GM21367 (cell line): Measurements from ENCODE around the gene COL20A1.

Source experiments
- ATAC-seq: cut with Tn5 transposase; IDR thresholded peaks from one replicate; pipeline ENCODE4 v1.9.1; 2021; ENCODE audit not compliant: unreplicated experiment

Gene COL20A1

GRCh38 chr20:63347081-63347741 lies 54.2 kb downstream of the COL20A1 start:
- ATAC-seq: no peak

- ATAC-seq: no peak
Observed at GRCh38 chr20:63347950-63348827, 55.2 kb downstream of the COL20A1 start.

DNA sequence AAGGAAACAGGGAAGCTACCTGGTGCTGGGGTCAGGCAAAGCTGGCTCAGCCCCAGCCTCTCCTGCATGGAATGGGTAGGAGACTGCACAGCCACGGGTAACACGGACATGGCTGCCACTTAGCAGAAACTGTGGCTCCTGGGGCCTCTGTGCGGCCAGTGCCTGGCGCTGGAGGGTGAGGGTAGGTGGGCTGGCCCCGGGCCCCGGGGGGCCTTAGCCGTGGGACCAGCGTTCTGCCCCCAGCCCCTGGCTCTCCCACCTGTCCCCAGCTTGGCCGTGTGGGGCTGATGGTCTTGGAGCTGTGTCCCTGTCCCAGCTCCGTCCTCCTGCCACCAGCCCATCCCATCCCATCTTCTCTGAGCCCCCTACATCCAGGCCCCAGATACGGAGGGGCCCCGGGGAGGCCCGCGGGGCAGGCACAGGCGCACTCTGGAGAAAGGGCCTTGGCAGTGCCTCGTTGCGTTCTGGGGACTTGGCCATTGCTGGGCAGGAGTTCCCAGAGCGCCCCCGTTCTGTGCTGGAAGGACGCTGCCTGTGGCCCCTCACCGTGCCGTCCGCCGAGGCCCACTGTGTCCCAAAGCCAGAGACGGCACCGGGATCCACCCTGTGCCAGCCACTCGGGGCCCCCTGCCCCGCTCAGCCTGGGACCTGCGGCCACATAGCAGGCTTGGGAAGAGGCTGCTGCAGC lies 56.0 kb downstream of the COL20A1 start:
- ATAC-seq: no peak

DNA sequence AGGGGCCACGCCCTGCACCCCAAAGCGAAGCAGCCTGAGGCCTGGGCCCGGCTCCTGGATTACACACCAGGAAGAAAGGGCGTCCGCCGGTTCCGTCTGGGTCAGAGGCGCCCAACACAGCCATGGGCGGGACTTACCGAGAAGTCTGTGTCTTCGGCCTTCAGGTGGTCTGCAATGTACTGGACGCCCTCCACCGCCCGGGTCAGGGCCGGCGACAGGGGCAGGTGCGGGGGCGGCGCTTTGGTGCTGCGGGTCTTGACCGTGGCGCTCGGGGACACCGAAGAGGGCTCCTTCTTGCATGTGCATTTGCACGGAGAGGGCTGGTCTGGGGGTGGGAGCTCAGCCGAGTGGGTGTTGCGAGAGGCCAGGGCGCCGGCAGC lies 56.5 kb downstream of the COL20A1 start:
- ATAC-seq: no peak

DNA sequence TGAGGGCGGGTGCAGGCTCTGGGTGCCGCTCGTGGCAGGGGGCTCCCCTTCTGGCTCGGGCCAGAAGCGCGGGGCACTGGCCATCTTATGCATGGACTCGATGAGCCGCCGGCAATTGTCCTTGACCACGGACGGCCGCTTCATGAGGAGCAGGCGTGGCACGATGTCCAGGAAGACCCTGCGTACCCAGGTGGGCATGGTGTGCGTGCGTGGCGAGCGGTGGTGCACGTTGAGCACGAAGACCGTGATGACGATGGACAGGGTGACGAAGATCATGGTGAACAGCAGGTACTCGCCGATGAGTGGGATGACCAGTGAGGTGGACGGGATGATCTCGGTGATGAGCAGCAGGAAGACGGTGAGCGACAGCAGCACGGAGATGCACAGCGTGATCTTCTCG lies 57.2 kb downstream of the COL20A1 start:
- no peak for ATAC-seq

DNA sequence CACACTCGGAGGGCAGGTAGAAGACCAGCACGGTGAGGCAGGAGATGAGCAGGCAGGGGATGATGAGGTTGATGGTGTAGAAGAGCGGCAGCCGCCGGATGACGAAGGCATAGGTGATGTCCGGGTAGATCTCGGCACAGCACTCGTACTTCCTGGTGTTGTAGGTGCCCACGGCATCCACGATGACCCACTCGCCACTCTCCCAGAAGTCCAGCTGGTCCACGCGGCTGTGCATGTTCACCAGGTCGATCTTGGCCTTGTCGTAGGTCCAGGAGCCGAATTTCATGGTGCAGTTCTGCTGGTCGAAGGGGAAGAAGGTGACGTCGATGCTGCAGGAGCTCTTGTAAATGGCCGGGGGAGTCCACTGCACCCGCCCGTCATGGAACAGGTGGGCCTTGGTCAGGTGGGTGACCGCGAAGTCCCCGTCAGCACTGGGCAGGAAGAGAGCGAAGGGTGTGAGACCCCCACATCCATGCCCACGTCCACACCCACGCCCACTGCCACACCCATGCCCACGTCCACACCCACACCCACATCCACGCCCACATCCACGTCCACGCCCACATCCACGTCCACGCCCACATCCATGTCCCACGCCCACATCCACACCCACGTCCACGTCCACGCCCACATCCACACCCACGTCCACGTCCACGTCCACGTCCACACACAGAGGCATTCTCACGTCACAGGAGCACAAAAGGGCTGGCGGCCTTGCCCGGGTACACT lies 57.8 kb downstream of the COL20A1 start:
- no peak for ATAC-seq

DNA sequence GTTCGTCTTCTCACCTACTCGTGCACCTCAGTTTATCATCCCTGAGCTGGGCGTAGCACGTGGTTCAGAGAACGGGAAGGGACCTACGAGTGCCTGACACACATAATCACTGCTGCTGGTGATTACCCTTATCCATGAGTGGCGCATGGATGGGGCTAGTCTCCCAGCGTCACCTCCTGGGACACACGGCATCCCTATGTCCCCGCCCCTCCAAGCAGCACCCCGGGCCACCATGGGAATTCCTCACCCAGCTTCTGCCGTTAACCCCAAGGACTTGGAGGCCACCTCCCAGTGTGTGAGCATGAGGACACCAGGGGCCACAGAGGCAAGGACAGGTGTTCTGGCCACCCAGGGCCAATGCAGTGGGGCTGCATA lies 58.3 kb downstream of the COL20A1 start:
- no peak for ATAC-seq

DNA sequence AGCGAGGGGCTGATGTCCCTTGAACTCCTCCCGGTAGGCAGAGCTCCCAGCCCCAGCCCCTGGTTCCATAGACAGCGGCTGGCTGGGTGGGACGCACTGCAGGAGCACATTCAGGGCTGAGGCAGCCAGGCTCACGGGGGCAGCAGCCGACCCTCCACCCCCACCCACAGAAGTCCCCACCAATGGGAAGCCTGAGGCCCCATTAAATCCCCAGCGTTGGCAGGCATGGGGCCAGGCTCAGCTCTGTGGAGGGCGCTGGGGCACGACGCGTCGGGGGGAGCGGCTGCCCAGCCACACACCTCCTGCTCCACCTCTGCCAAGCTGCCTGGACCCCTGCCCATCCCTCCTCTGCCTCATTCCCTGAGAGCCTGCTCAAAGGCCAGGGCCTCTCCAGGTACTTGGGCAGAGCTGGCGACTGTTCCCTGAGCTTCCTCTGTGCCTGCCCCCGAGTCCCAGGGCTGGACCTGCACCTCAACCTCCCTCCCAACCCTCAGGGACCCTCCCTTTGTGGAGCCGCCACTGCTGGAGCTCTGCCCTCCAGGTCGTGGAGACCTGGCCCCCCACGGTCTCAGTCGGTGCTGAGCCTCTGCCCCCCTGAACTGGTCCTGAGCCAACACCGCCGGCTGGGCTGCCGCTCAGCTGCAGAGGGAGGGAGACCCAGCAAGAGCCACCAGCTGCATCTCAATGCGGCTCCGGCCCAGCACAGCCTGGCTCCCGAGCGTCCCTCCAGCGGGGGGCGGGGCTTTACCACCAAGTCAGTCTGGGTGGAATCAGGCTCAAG lies 59.0 kb downstream of the COL20A1 start:
- ATAC-seq: no peak

DNA sequence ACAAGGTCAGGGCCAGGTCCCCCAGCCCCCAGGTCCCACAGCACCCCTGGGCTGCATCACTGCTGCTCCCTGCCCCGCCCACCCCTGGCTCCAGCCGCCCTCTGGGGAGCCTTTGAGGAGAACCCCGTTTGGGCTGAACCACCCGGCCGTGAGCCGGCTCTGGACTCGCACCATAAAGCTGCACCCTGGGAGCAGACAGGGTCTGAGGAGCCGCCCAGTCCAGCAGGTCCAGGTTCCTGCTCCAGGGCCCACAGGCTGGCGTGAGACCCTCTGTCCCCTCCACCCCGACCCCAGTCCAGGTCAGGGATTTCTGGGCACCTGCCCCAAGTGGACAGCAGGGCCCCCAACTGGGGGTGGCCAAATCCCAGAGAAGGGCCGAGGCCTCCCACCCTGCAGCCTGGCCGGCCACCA lies 59.8 kb downstream of the COL20A1 start:
- no peak for ATAC-seq

DNA sequence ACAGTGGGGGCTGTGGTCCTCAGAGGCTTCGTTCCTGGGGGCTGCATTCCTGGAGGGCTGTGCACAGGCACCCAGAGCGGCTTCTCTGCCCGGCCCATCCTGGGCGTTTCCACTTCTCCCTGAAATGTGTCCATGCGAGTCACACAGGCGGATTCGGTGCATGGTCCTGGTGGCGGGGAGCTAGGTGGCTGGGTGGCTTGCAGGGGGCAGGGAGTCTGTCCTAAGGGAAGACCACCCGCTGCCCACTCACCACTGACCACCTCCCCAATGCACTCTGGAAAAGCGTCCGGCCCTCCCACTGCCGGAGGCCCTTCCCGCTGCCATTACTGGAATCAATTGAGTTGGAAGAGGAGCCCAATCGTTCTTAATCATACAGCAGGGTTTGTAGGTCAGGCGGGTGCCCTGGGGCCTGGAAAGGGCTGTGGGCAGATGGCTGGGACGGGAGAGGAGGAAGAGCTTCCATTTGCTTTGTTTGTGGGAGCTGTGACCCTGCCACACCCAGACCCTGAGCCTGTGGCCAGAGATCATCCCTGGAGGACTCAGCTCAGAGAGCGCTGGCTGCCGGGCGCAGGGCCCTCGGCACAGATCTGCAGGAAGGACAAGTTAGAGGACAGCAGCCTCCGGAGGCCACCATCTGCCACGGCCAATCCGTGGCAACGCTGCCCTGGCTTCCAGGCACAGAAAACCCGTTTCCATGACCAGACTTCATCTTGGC lies 61.8 kb downstream of the COL20A1 start:
- no peak for ATAC-seq

DNA sequence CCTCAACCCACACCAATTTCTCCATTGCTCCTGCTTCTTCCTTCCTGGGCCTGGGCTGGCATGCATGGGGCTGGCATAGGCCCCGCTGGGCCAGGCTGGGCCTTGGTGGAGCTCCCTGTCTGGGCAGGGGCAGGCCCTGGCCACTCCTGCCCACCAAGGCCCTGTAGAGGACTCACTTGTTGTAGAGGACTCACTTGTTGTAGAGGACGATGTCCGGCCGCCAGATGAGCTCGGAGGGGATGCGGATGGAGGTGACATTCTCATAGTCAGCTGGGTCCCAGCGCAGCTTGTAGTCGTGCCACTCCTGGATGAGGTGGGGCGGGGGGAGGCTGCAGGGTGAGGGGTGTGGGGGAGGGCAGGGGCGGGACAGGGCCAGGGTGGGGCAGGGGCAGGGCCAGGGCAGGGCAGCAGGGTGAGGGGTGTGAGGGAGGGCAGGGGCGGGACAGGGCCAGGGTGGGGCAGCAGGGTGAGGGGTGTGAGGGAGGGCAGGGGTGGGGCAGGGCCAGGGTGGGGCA lies 62.9 kb downstream of the COL20A1 start:
- ATAC-seq: no peak

- no peak for ATAC-seq
Observed at GRCh38 chr20:63356511-63356910, 63.5 kb downstream of the COL20A1 start.

DNA sequence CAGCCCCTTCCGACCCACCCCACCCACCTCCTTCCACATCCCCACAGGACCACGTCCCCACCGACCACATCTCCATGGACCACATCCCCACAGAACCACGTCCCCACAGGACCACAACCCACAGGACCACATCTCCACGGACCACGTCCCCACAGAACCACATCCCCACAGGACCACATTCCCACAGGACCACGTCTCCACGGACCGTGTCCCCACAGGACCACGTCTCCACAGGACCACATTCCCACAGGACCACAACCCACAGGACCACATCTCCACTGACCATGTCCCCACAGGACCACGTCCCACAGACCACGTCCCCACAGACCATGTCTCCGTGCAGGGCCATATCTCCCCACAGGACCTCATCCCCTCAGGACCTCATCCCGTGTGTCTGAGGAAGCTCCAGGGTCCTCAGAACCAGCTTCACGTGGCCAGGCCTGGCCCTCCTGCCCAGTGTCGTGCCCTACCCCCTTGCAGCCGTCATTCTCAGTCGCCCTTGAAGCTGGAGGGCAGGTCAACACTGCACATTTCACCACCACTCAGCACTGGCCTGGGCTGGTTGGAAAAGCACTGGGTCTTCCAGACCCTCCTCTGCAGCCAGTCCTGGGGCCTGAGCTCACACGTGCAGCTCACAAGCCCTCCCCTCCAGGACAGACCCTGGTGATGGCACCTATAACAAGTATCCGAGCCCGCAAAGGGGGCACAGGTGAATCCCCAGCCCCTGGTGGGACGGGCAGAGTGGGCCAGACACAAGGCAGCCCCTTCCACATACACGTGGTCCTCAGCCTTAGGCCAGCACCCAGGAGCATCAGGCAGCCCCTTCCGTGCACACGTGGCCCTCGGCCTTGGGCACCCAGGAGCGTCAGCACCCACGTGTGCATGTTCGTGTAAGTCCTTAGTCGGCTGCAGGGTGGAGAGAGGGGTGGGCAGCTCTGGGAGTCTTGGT lies 64.2 kb downstream of the COL20A1 start:
- no peak for ATAC-seq

DNA sequence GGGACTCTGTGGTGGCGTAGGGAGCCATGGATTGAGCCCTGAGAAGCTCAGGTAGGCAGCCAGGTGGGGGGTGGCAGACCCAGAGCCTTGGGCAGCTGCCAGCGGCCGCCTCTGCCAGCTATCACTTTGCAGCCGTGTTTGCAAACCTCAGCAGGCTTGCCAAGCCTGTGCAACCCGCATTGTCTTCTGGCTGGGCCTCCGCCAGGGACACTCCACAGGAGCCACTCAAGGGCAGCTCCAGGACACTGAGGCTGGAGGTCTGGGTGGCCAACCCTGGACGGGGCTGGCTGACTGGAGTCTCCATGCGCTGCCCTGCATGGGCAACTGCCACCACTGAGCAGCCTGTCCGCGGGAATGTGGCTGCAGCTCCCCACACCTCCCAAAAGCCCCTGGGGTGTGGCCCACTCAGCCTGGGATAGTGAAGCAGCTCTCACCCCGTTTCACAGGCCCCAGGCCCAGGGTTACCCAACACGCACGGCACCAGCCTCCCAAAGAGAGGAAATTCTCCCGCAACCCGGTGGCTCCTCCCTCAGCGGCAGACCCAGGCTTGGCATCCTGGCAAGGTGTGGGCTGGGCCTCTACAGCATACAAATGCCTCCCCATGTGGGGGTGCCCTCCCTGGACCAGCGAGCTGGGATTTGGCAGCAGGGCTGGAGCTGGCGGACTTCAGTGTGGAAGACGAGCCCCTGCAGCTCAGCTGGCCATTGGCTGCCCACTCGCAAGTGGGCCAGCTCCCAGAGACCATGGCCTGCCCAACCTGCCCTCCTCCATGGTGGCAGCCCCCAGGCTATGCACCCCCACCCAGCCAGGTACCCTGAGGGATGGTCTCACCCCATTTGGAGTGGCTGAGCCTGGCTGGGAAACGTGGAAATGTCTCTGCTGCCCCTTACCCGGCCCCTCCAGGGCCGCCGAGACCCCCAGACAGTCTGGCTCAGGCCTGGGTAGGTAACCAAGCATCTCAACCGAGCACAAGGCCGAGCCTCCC lies 65.2 kb downstream of the COL20A1 start:
- no peak for ATAC-seq

- no peak for ATAC-seq
Observed at GRCh38 chr20:63359164-63359934, 66.4 kb downstream of the COL20A1 start.
